Ramos (cell line): ENCODE data around the gene ITIH6.
"Not testable (repeated sequence)": the region's sequence is repeated elsewhere in the genome, so short reads cannot be mapped to it uniquely, and the experiment has no call there.

Experiments
- in situ Hi-C: fragments of 300-500 bp; cut with MboI; formaldehyde crosslinking; loops from one replicate; pipeline ENCODE4 v1.14.3; 2022; ENCODE audit warnings: low sequenced_read_pairs; ENCODE audit not compliant: unreplicated experiment

The ITIH6 gene

DNA sequence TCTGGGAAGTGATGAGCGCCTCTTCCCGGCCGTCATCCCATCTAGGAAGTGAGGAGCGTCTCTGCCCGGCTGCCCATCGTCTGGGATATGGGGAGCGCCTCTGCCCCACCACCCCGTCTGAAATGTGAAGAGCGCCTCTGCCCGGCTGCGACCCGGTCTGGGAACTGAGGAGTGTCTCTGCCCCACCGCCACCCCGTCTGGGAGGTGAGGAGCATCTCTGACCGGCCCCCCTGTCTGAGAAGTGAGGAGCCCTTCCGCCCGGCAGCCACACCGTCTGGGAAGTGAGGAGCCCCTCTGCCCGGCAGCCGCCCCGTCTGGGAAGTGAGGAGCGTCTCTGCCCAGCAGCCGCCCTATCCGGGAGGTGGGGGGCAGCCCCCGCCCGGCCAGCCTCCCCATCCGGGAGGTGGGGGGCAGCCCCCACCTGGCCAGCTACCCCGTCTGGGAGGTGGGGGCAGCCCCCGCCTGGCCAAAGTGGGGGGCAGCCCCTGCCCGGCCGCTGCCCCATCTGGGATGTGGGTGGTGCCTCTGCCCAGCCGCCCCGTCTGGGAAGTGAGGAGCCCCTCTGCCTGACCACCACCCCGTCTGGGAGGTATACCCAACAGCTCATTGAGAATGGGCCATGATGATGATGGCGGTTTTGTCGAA lies 61.6 kb downstream of the ITIH6 start:
- in situ Hi-C loops, result not testable (repeated sequence)

- in situ Hi-C loops, result no loop called here
Observed at GRCh38 chrX:54721424-54721823, 76.6 kb downstream of the ITIH6 start.

DNA sequence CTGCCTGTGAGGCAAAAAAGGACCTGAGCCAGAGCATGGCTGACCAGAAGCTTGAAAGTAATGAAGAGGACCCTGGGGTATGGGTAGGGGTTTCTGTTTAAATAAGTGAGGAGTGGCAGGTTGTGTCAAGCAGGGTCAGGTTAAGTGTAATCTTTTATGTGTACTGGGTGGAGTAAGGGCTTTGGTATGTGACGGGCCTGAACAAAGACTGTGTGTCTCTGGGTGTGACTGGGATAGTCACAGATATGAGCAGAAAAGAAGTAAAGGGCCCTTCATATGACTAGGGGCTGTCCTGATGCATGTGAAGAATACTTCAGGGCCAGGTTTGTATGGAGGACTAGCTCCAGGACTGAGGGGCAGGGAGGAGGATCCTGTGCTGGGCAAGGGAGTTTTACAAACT lies 82.4 kb downstream of the ITIH6 start:
- in situ Hi-C loops, result no loop called here

DNA sequence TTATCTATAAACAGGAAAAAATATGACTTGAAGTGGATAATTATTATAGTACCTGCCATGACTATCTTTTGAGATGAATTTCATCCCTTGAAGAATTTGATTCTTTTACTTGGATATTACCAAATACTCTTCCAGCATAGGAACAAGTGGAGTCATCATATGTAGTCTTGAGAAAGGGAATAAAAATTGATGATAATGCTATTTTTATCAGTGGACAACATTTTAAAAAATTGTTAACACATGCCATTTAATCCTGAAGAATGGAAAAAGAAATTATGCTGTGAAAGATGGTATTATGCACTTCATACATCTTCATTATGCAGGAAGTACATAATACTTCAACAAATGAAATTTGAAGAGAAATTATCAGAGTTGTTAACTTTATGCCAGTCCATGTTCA lies 83.6 kb downstream of the ITIH6 start:
- in situ Hi-C loops, result no loop called here

DNA sequence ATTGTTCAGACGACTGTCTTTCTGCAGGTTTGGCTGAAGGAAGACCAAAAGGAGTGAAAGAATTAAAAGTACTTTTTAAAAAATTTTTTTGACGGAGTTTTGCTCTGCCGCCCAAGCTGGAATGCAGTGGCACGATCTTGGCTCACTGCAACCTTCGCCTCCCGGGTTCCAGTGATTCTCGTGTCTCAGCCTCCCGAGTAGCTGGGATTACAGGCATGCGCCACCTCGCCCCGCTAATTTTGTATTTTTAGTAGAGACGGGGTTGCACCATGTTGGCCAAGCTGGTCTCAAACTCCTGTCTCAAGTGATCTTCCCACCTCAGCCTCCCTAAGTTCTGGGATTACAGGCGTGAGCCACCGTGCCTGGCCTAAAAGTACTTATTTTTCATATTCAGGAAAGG lies 86.3 kb downstream of the ITIH6 start:
- in situ Hi-C loops, result no loop called here

- in situ Hi-C loops, result no loop called here
Observed at GRCh38 chrX:54710920-54711319, 87.1 kb downstream of the ITIH6 start.

GRCh38 chrX:54708404-54708803 lies 89.7 kb downstream of the ITIH6 start:
- in situ Hi-C loops, result no loop called here
